ENCODE data around the gene GALNT10. TPM values are rescaled to one million over a fixed set of nuclear protein-coding genes. Genes with fewer than 3 reads are reported as not detected.

GALNT10 gene
- total and polyA plus RNA-seq, 2 of the 8 experiments (the other 6 are each of a cell fraction or from before 2014, with no cell fraction given), result 4.6 to 15.5 TPM

- TF ChIP-seq RFX5 (IDR thresholded peaks at IDR 0.05; ENCODE audit: borderline replicate concordance, low read depth, low read length) (no peak), HDAC6 (IDR thresholded peaks at IDR 0.05; ENCODE audit: low read depth, low read length) (no peak), POU5F1 (IDR thresholded peaks at IDR 0.05; ENCODE audit: low read depth, low read length) (no peak), SUZ12 (IDR thresholded peaks at IDR 0.05; ENCODE audit: low read length) (peak; percentile 76)
- TF ChIP-seq, protein P1, sequence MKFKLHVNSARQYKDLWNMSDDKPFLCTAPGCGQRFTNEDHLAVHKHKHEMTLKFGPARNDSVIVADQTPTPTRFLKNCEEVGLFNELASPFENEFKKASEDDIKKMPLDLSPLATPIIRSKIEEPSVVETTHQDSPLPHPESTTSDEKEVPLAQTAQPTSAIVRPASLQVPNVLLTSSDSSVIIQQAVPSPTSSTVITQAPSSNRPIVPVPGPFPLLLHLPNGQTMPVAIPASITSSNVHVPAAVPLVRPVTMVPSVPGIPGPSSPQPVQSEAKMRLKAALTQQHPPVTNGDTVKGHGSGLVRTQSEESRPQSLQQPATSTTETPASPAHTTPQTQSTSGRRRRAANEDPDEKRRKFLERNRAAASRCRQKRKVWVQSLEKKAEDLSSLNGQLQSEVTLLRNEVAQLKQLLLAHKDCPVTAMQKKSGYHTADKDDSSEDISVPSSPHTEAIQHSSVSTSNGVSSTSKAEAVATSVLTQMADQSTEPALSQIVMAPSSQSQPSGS (IDR thresholded peaks at IDR 0.05; ENCODE audit: low read length), result no peak
Measured at GRCh38 chr5:154189256-154189818, 1.2 kb upstream of the GALNT10 start (continued).
